CD14-positive monocyte (primary cell): ENCODE measurements around the gene MGST1. TPM values are rescaled to one million over a fixed set of nuclear protein-coding genes. Genes with fewer than 3 reads are reported as not detected.

ENCODE experiments used
- DNase-seq, 3 donors: peaks; one replicate each; pipeline ENCODE4 v3.0.0-alpha.2; 2011 to 2022
- H2AFZ ChIP-seq: 2 replicates; pipeline ENCODE4 v1.6.0; 2012; ENCODE audit warnings: mild to moderate bottlenecking, low read depth, low read length, inconsistent platforms; ENCODE audit not compliant: insufficient read depth, poor library complexity, severe bottlenecking
- H3K27ac ChIP-seq, 2 donors: 1 replicate in 1 of 2; 2 replicates in 1 of 2; pipeline ENCODE4 v1.5.1; 2012 to 2013; ENCODE audit warnings: low read length in 2 of 2, control low read depth in 1 of 2, inconsistent platforms in 1 of 2, low read depth in 1 of 2, mild to moderate bottlenecking in 1 of 2
- H3K27me3 ChIP-seq, 2 donors: one replicate each; pipeline versions ENCODE4 v1.6.0 to v1.6.1; 2011 to 2013; ENCODE audit warnings: low read length in 2 of 2; ENCODE audit not compliant: control insufficient read depth in 2 of 2, insufficient read depth in 2 of 2
- H3K36me3 ChIP-seq, 2 donors: replicated peaks in 1 of 2; 1 replicate in 1 of 2; 2 replicates in 1 of 2; pipeline versions ENCODE4 v1.5.1 to v1.6.1; 2012 to 2013; ENCODE audit warnings: low read length in 2 of 2, control low read depth in 1 of 2, inconsistent platforms in 1 of 2, mild to moderate bottlenecking in 1 of 2; ENCODE audit not compliant: insufficient read depth in 2 of 2, control insufficient read depth in 1 of 2
- H3K4me1 ChIP-seq, 2 donors: 1 replicate in 1 of 2; 2 replicates in 1 of 2; pipeline versions ENCODE4 v1.5.1 to v1.6.1; 2012 to 2013; ENCODE audit warnings: low read length in 2 of 2, control low read depth in 1 of 2, inconsistent platforms in 1 of 2, mild to moderate bottlenecking in 1 of 2, moderate library complexity in 1 of 2; ENCODE audit not compliant: insufficient read depth in 2 of 2, control insufficient read depth in 1 of 2
- H3K4me2 ChIP-seq: replicated peaks from 2 replicates; pipeline ENCODE3; 2012; ENCODE audit warnings: low read length, moderate library complexity, mild to moderate bottlenecking; ENCODE audit not compliant: poor library complexity, severe bottlenecking; ENCODE audit errors: extremely low read depth
- H3K4me3 ChIP-seq, 3 experiments: fragments of 200-600 bp in 1 of 3; sonication (generic) in 1 of 3; replicated peaks in 1 of 3; 1 replicate in 2 of 3; 2 replicates in 1 of 3; pipeline ENCODE4 v1.5.1; 2011 to 2013; ENCODE audit warnings: low read length in 3 of 3, mild to moderate bottlenecking in 3 of 3, control low read depth in 2 of 3, low read depth in 2 of 3, inconsistent platforms in 1 of 3, moderate library complexity in 1 of 3
- H3K79me2 ChIP-seq: 2 replicates; pipeline ENCODE4 v1.6.0; 2012; ENCODE audit warnings: mild to moderate bottlenecking, control low read depth, inconsistent platforms, low read length, moderate library complexity; ENCODE audit not compliant: insufficient read depth
- H3K9ac ChIP-seq: 2 replicates; pipeline ENCODE4 v1.6.0; 2017; ENCODE audit warnings: low read length, mild to moderate bottlenecking; ENCODE audit not compliant: insufficient read depth, poor library complexity, severe bottlenecking
- H3K9me3 ChIP-seq, 2 donors: replicated peaks in 1 of 2; 1 replicate in 1 of 2; 2 replicates in 1 of 2; pipeline versions ENCODE4 v1.5.1 to v1.6.1; 2012 to 2013; ENCODE audit warnings: low read length in 2 of 2, control low read depth in 1 of 2; ENCODE audit not compliant: control insufficient read depth in 1 of 2, insufficient read depth in 1 of 2
- H4K20me1 ChIP-seq: 2 replicates; pipeline ENCODE4 v1.6.0; 2012; ENCODE audit warnings: mild to moderate bottlenecking, low read length, control low read depth, moderate library complexity; ENCODE audit not compliant: insufficient read depth
- H3K27ac Mint-ChIP-seq, 7 donors: one replicate each; pipeline ENCODE4 v1.8.0; 2020; ENCODE audit warnings: mild to moderate bottlenecking in 7 of 7, mixed read lengths in 7 of 7, moderate library complexity in 6 of 7, inconsistent platforms in 2 of 7
- H3K27me3 Mint-ChIP-seq, 3 donors: one replicate each; pipeline ENCODE4 v1.8.0; 2021 to 2022; ENCODE audit warnings: low read depth in 3 of 3, mild to moderate bottlenecking in 3 of 3, mixed read lengths in 3 of 3, moderate library complexity in 3 of 3, inconsistent platforms in 1 of 3
- H3K36me3 Mint-ChIP-seq, 2 donors: one replicate each; pipeline ENCODE4 v1.8.0; 2020; ENCODE audit warnings: mixed read lengths in 2 of 2, inconsistent platforms in 1 of 2, mild to moderate bottlenecking in 1 of 2
- H3K4me1 Mint-ChIP-seq: one replicate; pipeline ENCODE4 v1.8.0; 2020; ENCODE audit warnings: mild to moderate bottlenecking, mixed read lengths
- H3K4me3 Mint-ChIP-seq, 2 donors: one replicate each; pipeline ENCODE4 v1.8.0; 2020; ENCODE audit warnings: mild to moderate bottlenecking in 2 of 2, mixed read lengths in 2 of 2, moderate library complexity in 1 of 2
- H3K9me3 Mint-ChIP-seq, 7 donors: one replicate each; pipeline ENCODE4 v1.8.0; 2020 to 2022; ENCODE audit warnings: mixed read lengths in 7 of 7, mild to moderate bottlenecking in 6 of 7, moderate library complexity in 6 of 7, inconsistent platforms in 2 of 7
- CTCF ChIP-seq: fragments of 200-600 bp; IDR thresholded peaks from one replicate; pipeline ENCODE4 v1.8.0; 2022; ENCODE audit warnings: antibody characterized with exemption, mild to moderate bottlenecking
- WGBS: methylation state at CpG from one replicate; pipeline ENCODE4 v1.1.5; 2013; ENCODE audit warnings: missing lambda C conversion rate; ENCODE audit not compliant: insufficient coverage; 5-methylcytosine and 5-hydroxymethylcytosine counted together
- intact Hi-C, 2 donors: fragments of 100-400 bp; cut with micrococcal nuclease; formaldehyde crosslinking; loops; one replicate each; pipeline versions ENCODE4 v1.15.0 to v1.15.1; 2023
- polyA plus RNA-seq, 3 donors: library from polyadenylated mRNA; depleted of rRNA in 1 of 3; unstranded in 2 of 3; stranded (reverse) in 1 of 3; fragments of 300-500 nt in 2 of 3; fragments of >200 nt in 1 of 3; fragmentation: Illumina TruSeq in 2 of 3; gene quantifications; 1 replicate in 2 of 3; 2 replicates in 1 of 3; pipeline ENCODE4 v1.2.3, GENCODE V29; 2012 to 2021

The MGST1 gene
- polyA plus RNA-seq, 3 donors = 84.8 to 295 (median 248) TPM

GRCh38 chr12:16303939-16304338 lies 43.5 kb upstream of the MGST1 start:
- Histone ChIP-seq H2AFZ (no peak overlapping the region), H3K27ac (no peak overlapping the region), H3K79me2 (no peaks in the 10 kb centered on the region), H3K4me3 (no peak overlapping the region), H3K4me1 (peaks cover 8 to 10% of the 10 kb centered on the region in 2 donors), H3K4me2 (no peak overlapping the region), H3K9me3 (peaks cover 0 to 3% of the 10 kb centered on the region in 2 donors), H3K36me3 (no peaks in the 10 kb centered on the region), H3K9ac (no peak overlapping the region), H4K20me1 (no peaks in the 10 kb centered on the region), H3K27me3 (no peaks in the 10 kb centered on the region)
- DNase-seq = no peak
- Mint-ChIP-seq H3K4me1 (peaks cover 15% of the 10 kb centered on the region), H3K27me3 (no peaks in the 10 kb centered on the region), H3K9me3 (peaks cover 0 to 7% (median 3%) of the 10 kb centered on the region in 7 donors), H3K36me3 (no peaks in the 10 kb centered on the region), H3K27ac (peak overlapping the region in 1 of 7 donors; percentile 38), H3K4me3 (no peak overlapping the region)
- no peak for TF ChIP-seq CTCF
- WGBS = no CpG with 5 or more reads among the region's 2 CpGs
- intact Hi-C loops = no loop called here

- Mint-ChIP-seq H3K4me1 (peaks cover 13% of the 10 kb centered on the region), H3K27me3 (no peaks in the 10 kb centered on the region), H3K36me3 (peaks cover 0 to 2% of the 10 kb centered on the region in 2 donors), H3K4me3 (no peak overlapping the region), H3K9me3 (peaks cover 15 to 34% (median 27%) of the 10 kb centered on the region in 7 donors), H3K27ac (peak overlapping the region in 3 of 7 donors; percentile 34 to 56 (median 43))
- peak overlapping the region in 1 of 2 donors; percentile 54 for H3K27ac ChIP-seq
- no peak for TF ChIP-seq CTCF
- H3K36me3 ChIP-seq = no peaks in the 10 kb centered on the region
- H3K9ac ChIP-seq = no peak overlapping the region
- H2AFZ ChIP-seq = peak overlapping the region; percentile 13
- 11% methylated on average over 2 of the region's 3 CpGs for WGBS
- no peak for DNase-seq
- H3K4me3 ChIP-seq = peak overlapping the region in 1 of 3 experiments; percentile 16
- H4K20me1 ChIP-seq = no peaks in the 10 kb centered on the region
- H3K4me2 ChIP-seq = peak overlapping the region; percentile 34
- no peaks in the 10 kb centered on the region for H3K79me2 ChIP-seq
- peaks cover 8 to 10% of the 10 kb centered on the region in 2 donors for H3K4me1 ChIP-seq
- H3K27me3 ChIP-seq = no peaks in the 10 kb centered on the region
- H3K9me3 ChIP-seq = peaks cover 8 to 23% of the 10 kb centered on the region in 2 donors
- intact Hi-C loops = no loop called here
Observed at GRCh38 chr12:16307856-16308475, 39.5 kb upstream of the MGST1 start.
